ENCODE results near the gene EEF1AKMT2.
A peak's percentile ranks its signal among the peaks of the same experiment; 100 is the strongest.
"Not testable (repeated sequence)": the region's sequence is repeated elsewhere in the genome, so short reads cannot be mapped to it uniquely, and the experiment has no call there.

The EEF1AKMT2 gene

GRCh38 chr10:124755581-124755980, 36.1 kb downstream of the EEF1AKMT2 start:
- DNase-seq (ENCODE audit: low read depth) = no peak

GRCh38 chr10:124754227-124754626, 37.5 kb downstream of the EEF1AKMT2 start:
- DNase-seq (ENCODE audit: low read depth) = no peak

GRCh38 chr10:124748953-124749645, 42.6 kb downstream of the EEF1AKMT2 start:
- no peak for DNase-seq (ENCODE audit: low read depth)

GRCh38 chr10:124748166-124748565, 43.5 kb downstream of the EEF1AKMT2 start:
- no peak for DNase-seq (ENCODE audit: low read depth)

- DNase-seq (ENCODE audit: low read depth) = no peak
Observed at GRCh38 chr10:124747745-124748144, 43.9 kb downstream of the EEF1AKMT2 start.

- DNase-seq (ENCODE audit: low read depth) = no peak
Observed at GRCh38 chr10:124746992-124747391, 44.7 kb downstream of the EEF1AKMT2 start.

GRCh38 chr10:124746447-124746846, 45.2 kb downstream of the EEF1AKMT2 start:
- DNase-seq (ENCODE audit: low read depth) = not testable (repeated sequence)

GRCh38 chr10:124745673-124746072, 46.0 kb downstream of the EEF1AKMT2 start:
- DNase-seq (ENCODE audit: low read depth) = peak; percentile 69

GRCh38 chr10:124745252-124745651, 46.4 kb downstream of the EEF1AKMT2 start:
- no peak for DNase-seq (ENCODE audit: low read depth)

GRCh38 chr10:124744102-124745050, 47.3 kb downstream of the EEF1AKMT2 start, which contains the start of gene FAM53B:
TSS of gene FAM53B (minus strand) at chr10:124744378. CDS start at chr10:124706713, 37,665 bp downstream.
- DNase-seq (ENCODE audit: low read depth) = peak; percentile 78

- DNase-seq (ENCODE audit: low read depth) = peak; percentile 47
Observed at GRCh38 chr10:124743191-124744101, 48.2 kb downstream of the EEF1AKMT2 start.

GRCh38 chr10:124742413-124743190, 49.1 kb downstream of the EEF1AKMT2 start:
- peak; percentile 35 for DNase-seq (ENCODE audit: low read depth)

- no peak for DNase-seq (ENCODE audit: low read depth)
Observed at GRCh38 chr10:124741922-124742412, 49.7 kb downstream of the EEF1AKMT2 start.

GRCh38 chr10:124741281-124741921, 50.3 kb downstream of the EEF1AKMT2 start:
- DNase-seq (ENCODE audit: low read depth) = peak; percentile 78

- DNase-seq (ENCODE audit: low read depth) = peak; percentile 43
Observed at GRCh38 chr10:124740369-124741280, 51.1 kb downstream of the EEF1AKMT2 start.

- DNase-seq (ENCODE audit: low read depth) = no peak
Observed at GRCh38 chr10:124739986-124740368, 51.7 kb downstream of the EEF1AKMT2 start.

GRCh38 chr10:124739119-124739921, 52.4 kb downstream of the EEF1AKMT2 start:
- no peak for DNase-seq (ENCODE audit: low read depth)

- DNase-seq (ENCODE audit: low read depth) = no peak
Observed at GRCh38 chr10:124738441-124738840, 53.2 kb downstream of the EEF1AKMT2 start.
